K562 (cell line): ENCODE measurements around the gene ABCF3. TPM values are rescaled to one million over a fixed set of nuclear protein-coding genes. Genes with fewer than 3 reads are reported as not detected.
A peak's percentile ranks its signal among the peaks of the same experiment; 100 is the strongest.

Experiments used
- BHLHE40 ChIP-seq: IDR thresholded peaks from 2 replicates; pipeline ENCODE4 v1.6.1; 2011; ENCODE audit warnings: low read length, improper control_type of control experiment
- BRF1 ChIP-seq: IDR thresholded peaks from 3 replicates; pipeline ENCODE4 v1.6.1; 2011; ENCODE audit warnings: borderline replicate concordance, mild to moderate bottlenecking; ENCODE audit not compliant: insufficient read length; ENCODE audit errors: extremely low read depth
- CHD2 ChIP-seq: IDR thresholded peaks from 2 replicates; pipeline ENCODE4 v1.6.1; 2011; ENCODE audit warnings: low read depth, low read length
- DMBX1 ChIP-seq: fragments of 250-450 bp; sonication (Bioruptor Pico); IDR thresholded peaks from 2 replicates; pipeline ENCODE4 v1.8.0; 2022; ENCODE audit warnings: inconsistent platforms, mild to moderate bottlenecking, moderate library complexity, borderline replicate concordance
- E2F4 ChIP-seq: sonication (generic); formaldehyde crosslinking; IDR thresholded peaks from 2 replicates; pipeline ENCODE4 v1.8.0; 2022; ENCODE audit warnings: mild to moderate bottlenecking, low read depth, missing genetic modification reagents
- E2F5 ChIP-seq: sonication (generic); formaldehyde crosslinking; IDR thresholded peaks from 2 replicates; pipeline ENCODE4 v1.8.0; 2022; ENCODE audit warnings: mild to moderate bottlenecking, missing genetic modification reagents
- FOXO4 ChIP-seq: fragments of 450-650 bp; formaldehyde crosslinking; IDR thresholded peaks from 2 replicates; pipeline ENCODE4 v1.4.0; 2020; ENCODE audit warnings: mild to moderate bottlenecking, moderate library complexity
- HMG20B ChIP-seq: fragments of 250-450 bp; sonication (Bioruptor Pico); IDR thresholded peaks from 2 replicates; pipeline ENCODE4 v1.5.0; 2021; ENCODE audit warnings: mild to moderate bottlenecking
- NBN ChIP-seq: fragments of 450-650 bp; IDR thresholded peaks from 2 replicates; pipeline ENCODE4 v1.6.1; 2016; ENCODE audit warnings: low read depth, mild to moderate bottlenecking
- NONO ChIP-seq, 2 experiments: fragments of 200-400 bp in 1 of 2; fragments of 450-650 bp in 1 of 2; formaldehyde crosslinking in 1 of 2; IDR thresholded peaks; 2 replicates each; pipeline ENCODE4 v1.6.1; 2017; ENCODE audit warnings: low read depth in 2 of 2, mild to moderate bottlenecking in 2 of 2, moderate library complexity in 2 of 2, low read length in 1 of 2
- NR2C1 ChIP-seq, 2 experiments: fragments of 450-650 bp; IDR thresholded peaks; 2 replicates each; pipeline ENCODE4 v1.6.1; 2017; ENCODE audit warnings: mild to moderate bottlenecking in 2 of 2, antibody characterized with exemption in 1 of 2, inconsistent platforms in 1 of 2, missing compliant biosample characterization in 1 of 2, missing genetic modification characterization in 1 of 2
- OTX1 ChIP-seq: fragments of 450-650 bp; formaldehyde crosslinking; IDR thresholded peaks from 2 replicates; pipeline ENCODE4 v1.4.0; 2022; ENCODE audit warnings: mild to moderate bottlenecking
- PURB ChIP-seq: sonication (generic); formaldehyde crosslinking; IDR thresholded peaks from 2 replicates; pipeline ENCODE4 v1.9.0; 2021; ENCODE audit warnings: low read depth, mild to moderate bottlenecking, missing genetic modification reagents
- RBFOX2 ChIP-seq: fragments of 200-400 bp; formaldehyde crosslinking; IDR thresholded peaks from 2 replicates; pipeline ENCODE4 v1.6.1; 2017; ENCODE audit warnings: low read depth, mild to moderate bottlenecking, low read length, moderate library complexity
- RREB1 ChIP-seq: fragments of 250-450 bp; sonication (Bioruptor Pico); IDR thresholded peaks from 2 replicates; pipeline ENCODE4 v1.4.0; 2020
- SAFB2 ChIP-seq: fragments of 200-400 bp; formaldehyde crosslinking; IDR thresholded peaks from 2 replicates; pipeline ENCODE4 v1.6.1; 2018; ENCODE audit warnings: borderline replicate concordance, low read length, low read depth, moderate library complexity; ENCODE audit not compliant: severe bottlenecking
- TAF7 ChIP-seq: fragments of 450-650 bp; IDR thresholded peaks from 2 replicates; pipeline ENCODE4 v1.6.1; 2016; ENCODE audit warnings: missing genetic modification characterization, missing compliant biosample characterization
- ZBTB17 ChIP-seq: fragments of 450-650 bp; formaldehyde crosslinking; IDR thresholded peaks from 2 replicates; pipeline ENCODE4 v1.4.0; 2020; ENCODE audit warnings: mild to moderate bottlenecking
- ZSCAN29 ChIP-seq: fragments of 450-650 bp; IDR thresholded peaks from 2 replicates; pipeline ENCODE4 v1.6.1; 2017
- polyA plus RNA-seq, 8 experiments: library from polyadenylated mRNA; depleted of rRNA in 4 of 8; stranded (reverse) in 5 of 8; unstranded in 3 of 8; fragments of >200 nt; fragmentation: Nextera tagmentation in 2 of 8; fragmentation: Illumina TruSeq in 1 of 8; extraction: Ambion mirVana in 2 of 8; extraction: Trizol in 1 of 8; gene quantifications; 2 replicates each; pipeline versions ENCODE4 v1.2.1 to v1.2.3, GENCODE V29; 2011 to 2014; ENCODE audit warnings: inconsistent platforms in 1 of 8, missing spikeins in 1 of 8
- total RNA-seq, 7 experiments: library from RNA; depleted of rRNA in 6 of 7; stranded (reverse); fragments of >200 nt in 6 of 7; fragmentation: Illumina TruSeq in 2 of 7; extraction: Trizol in 2 of 7; gene quantifications; 2 replicates each; pipeline versions ENCODE4 v1.2.1 to v1.2.3, GENCODE V29; 2011 to 2021; ENCODE audit warnings: low replicate concordance in 1 of 7

Gene ABCF3
- total and polyA plus RNA-seq, 9 of the 15 experiments (the other 6 are each of a cell fraction or from before 2014, with no cell fraction given) = 6.7 to 77.9 (median 45.1) TPM

- TF ChIP-seq PURB (CRISPR knock-in tag) (no peak), TAF7 (no peak), RBFOX2 (peak; percentile 81; the same call in 1 of the 2 replicates), BHLHE40 (peak; percentile 88), BRF1 (no peak), CHD2 (0 out of 2 replicates have a peak, but pooled peaks have one; percentile 9), E2F5 (CRISPR knock-in tag) (no peak), E2F4 (CRISPR knock-in tag) (no peak), NONO (IDR thresholded peaks at IDR 0.05; ENCODE audit: low read depth in 2 of 2, low read length in 1 of 2) (no peak), FOXO4 (CRISPR knock-in tag) (no peak), ZBTB17 (CRISPR knock-in tag) (peak; percentile 56; the same call in 1 of the 2 replicates), OTX1 (CRISPR knock-in tag) (0 out of 2 replicates have a peak, but pooled peaks have one; percentile 49), RREB1 (CRISPR knock-in tag) (no peak), NR2C1 (IDR thresholded peaks at IDR 0.05) (no peak), NR2C1 (tag; IDR thresholded peaks at IDR 0.05) (no peak), SAFB2 (no peak), ZSCAN29 (no peak), HMG20B (CRISPR knock-in tag) (no peak), DMBX1 (CRISPR knock-in tag) (peak; percentile 64; the same call in 1 of the 2 replicates), NBN (peak; percentile 70)
Observed at GRCh38 chr3:184185461-184186183, 377 bp upstream of the ABCF3 start (continued).
